Fibroblast of skin of scalp (primary cell): ENCODE data around the gene MIER1. TPM values are rescaled to one million over a fixed set of nuclear protein-coding genes. Genes with fewer than 3 reads are reported as not detected.
"Not testable (repeated sequence)": the region's sequence is repeated elsewhere in the genome, so short reads cannot be mapped to it uniquely, and the experiment has no call there.

Experiments used
- DNase-seq: peaks from one replicate; pipeline ENCODE4 v3.0.0-alpha.2; 2013
- polyA plus RNA-seq, 2 experiments: library from polyadenylated mRNA; unstranded; fragments of 120-200 nt; gene quantifications; one replicate each; pipeline ENCODE4 v1.2.1, GENCODE V29; 2013; ENCODE audit not compliant: insufficient read length in 2 of 2

The MIER1 gene
- 24.8 TPM for polyA plus RNA-seq (2013, experiment 1 of 2; ENCODE audit: insufficient read length)
- 28.3 TPM for polyA plus RNA-seq (2013, experiment 2 of 2; ENCODE audit: insufficient read length)

DNA sequence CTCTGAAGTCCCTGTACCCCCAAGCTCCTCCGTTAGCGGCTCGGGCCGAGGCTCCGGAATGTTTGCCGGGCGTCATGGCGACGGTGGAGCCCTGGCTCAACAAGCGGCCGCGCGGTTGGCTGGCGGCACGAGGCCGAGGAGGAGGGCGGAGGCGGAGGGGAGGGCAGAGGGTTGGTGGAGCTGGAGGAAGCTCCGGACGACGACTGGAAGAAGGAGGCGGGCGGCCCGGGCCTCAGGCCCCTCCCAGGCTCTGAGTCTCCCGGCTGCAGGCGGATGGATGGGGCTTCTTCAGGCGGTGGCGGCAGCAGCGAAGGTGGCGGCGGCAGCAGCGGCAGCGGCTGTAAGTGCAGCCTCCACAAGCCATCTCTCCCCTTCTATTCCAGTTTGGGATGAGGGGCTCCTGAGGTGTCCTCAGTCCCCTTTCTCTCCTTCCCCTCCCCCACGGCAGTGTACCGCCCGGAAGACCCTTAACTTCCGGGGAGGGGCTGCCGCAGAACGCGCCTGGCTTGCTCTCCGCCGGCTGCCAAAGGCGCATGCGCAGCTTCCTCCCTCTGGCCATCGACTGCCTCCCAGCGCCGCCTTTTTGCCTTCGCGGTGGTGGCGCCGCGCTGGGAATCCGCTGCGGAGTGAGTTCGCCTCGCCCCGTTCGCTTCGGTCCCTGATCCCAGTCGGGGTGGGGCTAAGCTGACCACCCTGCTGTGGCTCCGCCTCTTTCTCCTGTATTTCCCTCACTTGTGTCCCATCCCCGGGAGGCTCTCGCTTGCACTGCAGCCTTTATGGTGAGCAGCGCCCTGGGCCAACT is at the start of gene MIER1, which contains the start of gene DNAI4:
Gene MIER1 (plus strand): TSS at position 235 of the 802 bp plus-strand sequence. CDS start 39 bp downstream, at position 274.
Gene DNAI4 (minus strand): TSS at position 101 of the 802 bp plus-strand sequence. CDS start 25 bp downstream, at position 76.
- DNase-seq: peak; percentile 99

DNA sequence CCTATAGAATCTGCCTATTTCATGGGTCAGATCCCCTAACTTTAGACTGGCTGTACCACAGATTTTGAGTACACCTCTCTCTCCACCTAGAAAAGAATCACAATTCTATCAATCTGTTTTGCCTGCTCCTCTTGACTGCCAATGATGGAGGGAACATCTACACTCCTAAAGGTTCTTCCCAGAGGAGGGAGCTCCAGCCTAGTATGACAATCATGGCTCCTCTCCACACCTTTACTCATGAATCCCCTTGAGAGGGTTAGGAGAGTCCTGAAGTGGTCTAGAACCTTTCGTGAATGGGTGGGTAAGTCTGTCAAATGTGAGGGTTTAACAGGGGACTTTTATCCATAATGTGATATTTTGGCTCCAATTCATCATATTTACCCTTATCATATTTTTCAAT is 48.1 kb upstream of the MIER1 start:
- no peak for DNase-seq

DNA sequence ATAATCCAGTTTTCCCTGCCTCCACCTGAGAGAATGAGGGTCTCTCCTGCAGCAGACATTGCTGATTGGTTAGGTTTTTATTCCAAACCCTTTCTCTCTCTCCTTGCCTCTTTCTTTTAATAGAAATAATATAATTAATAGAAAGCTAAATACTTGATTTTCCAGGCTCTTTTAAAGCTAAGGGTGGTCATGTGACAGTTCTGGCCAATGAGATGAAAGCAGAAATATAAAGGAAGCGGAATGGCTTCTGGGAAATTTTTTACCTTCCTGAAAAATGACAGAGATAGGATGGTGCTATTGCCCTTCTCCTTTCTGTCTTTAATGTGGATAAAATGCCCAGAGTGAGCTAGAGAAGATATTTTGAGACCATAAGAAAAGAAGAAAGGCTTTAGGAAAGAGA is 35.8 kb upstream of the MIER1 start:
- no peak for DNase-seq

DNA sequence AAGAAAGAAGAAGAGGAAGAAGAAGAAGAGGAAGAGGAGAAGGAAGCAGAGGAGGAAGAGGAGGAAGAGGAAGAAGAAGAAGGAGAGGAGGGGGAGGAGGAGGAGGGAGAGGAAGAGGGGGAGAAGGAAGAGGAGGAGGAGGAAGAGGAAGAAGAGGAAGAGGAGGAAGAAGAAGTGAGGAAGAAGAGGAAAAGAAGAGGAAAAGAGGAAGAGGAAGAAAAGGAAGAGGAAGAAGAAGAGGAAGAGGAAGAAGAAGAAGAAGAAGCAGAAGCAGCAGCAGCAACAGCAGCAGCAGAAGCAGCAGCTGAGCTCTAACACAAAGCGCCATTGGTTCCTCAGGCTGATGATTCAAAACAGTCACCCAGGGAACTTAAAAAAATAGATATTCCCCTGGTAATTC is 34.2 kb upstream of the MIER1 start:
- peak; percentile 17 for DNase-seq

DNA sequence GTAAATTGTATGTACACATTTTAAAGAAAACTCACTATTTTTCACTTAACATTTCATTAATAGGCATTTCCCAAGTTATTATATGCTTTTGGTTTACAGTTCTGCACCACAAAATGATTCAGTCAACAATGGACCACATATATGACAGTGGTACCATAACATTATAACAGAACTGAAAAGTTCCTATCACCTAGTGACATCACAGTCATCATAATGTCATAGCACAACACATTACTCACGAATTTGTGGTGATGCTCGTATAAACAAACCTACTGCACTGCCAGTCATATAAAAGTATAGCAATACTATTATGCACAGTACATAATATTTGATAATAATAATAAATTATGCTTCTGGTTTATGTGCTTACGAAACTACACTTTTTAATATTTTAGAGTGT is 31.1 kb upstream of the MIER1 start:
- DNase-seq: no peak

DNA sequence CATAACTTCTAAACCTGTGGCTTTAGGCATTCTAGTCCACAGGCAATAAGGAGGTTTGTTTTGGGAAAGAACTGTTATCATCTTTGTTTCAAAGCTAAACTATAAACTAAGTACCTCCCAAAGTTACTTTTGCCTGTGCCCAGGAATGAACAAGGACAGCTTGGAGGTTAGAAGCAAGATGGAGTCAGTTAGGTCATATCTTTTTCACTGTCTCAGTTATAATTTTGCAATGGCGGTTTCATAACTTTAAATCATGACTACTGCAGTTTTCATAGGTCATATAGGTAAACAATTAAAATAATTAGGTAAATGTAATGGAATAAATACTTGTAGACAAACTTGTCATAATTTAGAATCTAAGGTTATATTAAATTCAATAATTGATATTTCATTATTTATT is 9.6 kb upstream of the MIER1 start:
- DNase-seq: not testable (repeated sequence)

DNA sequence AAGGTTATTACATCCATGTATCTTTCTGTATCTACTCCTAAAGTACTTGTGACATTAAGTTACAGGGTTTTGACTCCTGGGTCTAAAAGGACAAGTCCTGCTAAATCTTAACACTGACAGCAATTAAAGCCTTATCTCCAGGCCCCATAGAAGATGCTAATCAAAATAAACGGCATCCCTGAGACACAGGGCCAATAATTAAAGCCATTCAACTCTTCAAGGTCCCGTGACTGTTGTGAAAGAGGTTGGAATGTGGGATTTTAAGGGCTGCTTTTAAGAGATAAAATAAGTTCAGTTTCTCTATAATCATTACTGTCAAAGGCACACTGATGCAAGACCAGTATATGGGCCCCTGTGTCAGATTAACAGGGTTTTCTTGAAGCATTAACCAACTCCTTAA is 8.5 kb upstream of the MIER1 start:
- no peak for DNase-seq

DNA sequence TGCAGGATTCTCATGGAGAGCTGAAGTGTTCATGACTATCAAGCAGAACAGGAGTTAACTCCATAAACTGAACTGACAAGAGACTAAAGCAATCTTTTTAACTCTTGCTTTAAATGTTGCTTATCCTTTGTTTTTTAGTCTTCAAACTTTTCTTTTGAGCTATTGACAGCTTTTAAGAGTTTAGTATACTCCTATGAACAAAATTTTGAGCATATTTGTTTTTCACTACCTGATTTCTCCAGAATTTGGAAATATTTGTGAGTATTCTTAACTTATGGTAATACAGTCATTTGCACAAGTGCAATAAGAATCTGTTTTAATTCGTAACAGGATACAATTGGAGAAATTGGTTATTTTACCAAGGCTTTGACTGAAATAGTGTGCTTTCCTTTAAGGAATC is 7.3 kb upstream of the MIER1 start:
- no peak for DNase-seq

DNA sequence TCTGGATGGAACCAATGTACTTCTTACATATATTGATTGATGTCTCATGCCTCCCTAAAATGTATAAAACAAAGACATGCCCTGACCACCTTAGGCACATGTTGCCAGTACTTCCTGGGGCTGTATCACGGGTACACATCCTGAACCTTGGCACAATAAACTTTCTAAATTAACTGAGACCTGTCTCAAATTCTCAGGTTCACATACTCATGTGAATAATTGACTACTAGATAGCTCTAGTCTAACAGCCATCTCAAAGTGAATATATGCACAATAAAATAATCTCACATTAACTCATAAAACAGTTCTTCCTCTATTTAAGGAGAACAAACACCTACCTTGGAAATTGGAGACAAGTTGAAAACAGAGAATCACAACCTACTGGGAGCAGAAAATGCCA is 5.7 kb upstream of the MIER1 start:
- no peak for DNase-seq

DNA sequence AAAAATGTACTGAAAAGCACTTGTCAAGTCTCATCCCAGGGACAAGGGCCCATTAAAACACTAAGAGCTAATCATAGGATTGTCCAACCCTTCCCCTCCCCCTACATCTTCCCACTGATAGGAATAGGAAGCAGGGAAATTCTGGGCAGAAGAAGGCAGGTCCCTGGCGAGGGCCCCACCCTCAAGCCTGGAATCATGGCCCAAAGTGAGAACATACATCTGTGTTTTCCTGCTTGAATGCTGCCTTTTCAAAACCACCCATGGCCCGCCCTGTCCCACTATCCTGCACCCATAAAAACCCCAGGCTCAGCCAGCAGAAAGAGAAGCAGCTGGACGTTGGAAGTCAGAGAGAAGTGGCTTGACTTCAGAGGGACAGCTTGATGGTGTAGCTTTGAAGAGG is 5.0 kb upstream of the MIER1 start:
- no peak for DNase-seq

DNA sequence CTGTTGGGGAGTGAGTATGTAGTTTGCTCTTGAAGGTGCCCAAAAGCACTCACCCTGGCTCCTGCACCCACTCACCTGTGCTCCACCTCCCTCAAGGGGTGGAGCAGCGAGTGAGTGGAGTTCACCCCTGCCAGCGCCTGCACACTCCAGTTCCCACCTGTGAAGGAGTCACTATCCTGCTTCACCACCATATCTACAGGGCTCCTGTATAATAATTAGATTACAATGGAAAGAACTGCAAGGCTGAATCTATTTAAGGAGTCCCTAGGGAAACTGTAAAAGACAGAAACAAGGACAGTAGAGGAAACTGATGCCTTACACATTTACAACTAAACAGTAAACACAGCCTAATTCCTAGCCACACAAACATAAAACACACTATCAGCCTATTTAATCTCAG is 4.2 kb upstream of the MIER1 start:
- DNase-seq: no peak

DNA sequence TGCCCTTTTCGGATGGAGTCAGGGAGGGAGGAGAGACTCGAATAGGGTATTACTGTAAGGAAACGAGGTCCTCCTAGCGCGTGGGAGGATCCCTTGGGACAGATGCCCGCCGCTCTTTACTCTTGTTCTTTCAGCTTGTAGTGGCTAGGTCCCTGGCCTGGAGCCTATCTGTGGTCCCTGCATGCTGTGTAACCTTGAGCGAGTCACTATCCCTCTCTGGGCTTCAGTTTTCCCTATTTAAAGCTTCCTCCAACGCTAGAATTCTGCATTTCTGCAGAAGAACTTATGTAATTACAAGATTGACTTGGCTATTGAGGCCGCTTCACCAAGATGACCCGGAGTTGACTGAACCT is 744 bp downstream of the MIER1 start:
- DNase-seq: no peak

DNA sequence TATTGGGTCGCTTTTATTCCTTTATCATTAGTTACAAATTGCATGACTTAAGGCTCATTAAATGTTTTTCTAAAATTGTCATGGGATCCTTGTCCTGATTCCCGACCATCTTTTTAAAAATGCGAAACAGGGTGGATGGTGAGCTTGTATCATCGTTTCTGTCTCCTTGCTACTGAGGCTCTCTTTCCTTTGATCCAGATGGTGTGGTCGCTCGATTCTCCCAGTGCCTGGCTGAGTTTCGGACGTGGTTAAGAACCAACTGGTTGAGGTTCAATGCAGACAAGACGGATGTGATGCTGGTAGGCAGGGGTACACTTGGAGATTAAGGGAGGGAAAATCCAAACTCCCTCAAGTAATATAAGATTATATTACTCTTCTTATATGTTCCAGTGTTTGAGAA is 1.2 kb downstream of the MIER1 start:
- no peak for DNase-seq

DNA sequence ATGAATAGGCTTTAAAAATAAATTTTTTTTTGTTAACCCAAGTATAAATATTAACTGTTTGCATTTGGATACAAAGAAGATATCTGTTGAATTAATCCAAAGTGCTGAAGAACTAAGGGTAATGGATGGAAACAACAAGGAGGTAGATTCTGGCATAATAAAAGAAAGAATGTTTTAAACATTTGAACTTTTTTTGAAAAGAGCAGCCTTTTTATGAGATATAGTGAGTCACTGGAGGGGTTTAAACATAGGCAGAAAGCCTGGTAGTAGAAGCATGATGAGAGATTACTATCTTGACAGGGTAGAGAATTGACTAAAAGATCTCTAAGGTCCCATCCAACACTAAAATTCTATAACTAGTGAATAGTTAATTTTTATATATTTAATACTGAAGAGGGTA is 2.7 kb downstream of the MIER1 start:
- DNase-seq: no peak

DNA sequence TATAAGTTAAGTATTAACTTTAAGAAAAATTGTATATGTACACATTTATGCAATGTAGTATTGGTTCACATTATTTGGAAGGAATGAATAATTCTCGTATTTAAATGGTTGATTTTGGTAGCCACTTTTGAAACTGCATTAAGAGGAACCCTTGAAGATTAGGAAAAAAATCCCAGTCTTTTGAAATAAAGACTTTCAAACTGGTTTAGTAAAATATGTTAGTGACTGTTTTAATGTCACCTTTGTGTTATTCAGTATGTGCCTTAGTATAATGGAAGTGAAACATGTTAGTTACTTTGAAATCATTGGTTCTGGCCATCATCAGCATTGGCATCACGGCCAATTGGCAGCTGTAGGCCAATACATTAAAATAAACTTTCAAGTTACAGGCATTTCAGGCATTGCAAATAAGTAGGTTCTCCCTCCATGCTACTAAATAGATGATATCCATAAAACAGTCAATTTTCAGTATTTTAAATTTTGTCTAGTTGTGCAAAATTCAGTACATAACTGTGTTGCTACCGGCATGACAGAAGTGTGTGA is 4.4 kb downstream of the MIER1 start:
- DNase-seq: no peak

DNA sequence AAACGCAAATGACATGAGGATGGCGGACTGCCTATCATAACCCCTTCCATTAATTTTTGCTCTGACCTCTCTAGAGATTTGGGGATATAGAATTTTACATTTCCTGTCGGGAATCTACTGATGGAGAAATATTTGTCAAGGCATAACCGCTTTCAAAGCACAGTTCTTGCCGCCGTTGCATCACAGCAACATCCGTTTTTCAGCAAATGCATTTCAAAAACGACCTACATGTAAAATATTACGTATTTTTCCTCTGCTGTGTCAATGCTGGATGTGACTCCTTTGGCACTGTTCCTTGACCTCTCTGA is 4.9 kb downstream of the MIER1 start:
- no peak for DNase-seq

DNA sequence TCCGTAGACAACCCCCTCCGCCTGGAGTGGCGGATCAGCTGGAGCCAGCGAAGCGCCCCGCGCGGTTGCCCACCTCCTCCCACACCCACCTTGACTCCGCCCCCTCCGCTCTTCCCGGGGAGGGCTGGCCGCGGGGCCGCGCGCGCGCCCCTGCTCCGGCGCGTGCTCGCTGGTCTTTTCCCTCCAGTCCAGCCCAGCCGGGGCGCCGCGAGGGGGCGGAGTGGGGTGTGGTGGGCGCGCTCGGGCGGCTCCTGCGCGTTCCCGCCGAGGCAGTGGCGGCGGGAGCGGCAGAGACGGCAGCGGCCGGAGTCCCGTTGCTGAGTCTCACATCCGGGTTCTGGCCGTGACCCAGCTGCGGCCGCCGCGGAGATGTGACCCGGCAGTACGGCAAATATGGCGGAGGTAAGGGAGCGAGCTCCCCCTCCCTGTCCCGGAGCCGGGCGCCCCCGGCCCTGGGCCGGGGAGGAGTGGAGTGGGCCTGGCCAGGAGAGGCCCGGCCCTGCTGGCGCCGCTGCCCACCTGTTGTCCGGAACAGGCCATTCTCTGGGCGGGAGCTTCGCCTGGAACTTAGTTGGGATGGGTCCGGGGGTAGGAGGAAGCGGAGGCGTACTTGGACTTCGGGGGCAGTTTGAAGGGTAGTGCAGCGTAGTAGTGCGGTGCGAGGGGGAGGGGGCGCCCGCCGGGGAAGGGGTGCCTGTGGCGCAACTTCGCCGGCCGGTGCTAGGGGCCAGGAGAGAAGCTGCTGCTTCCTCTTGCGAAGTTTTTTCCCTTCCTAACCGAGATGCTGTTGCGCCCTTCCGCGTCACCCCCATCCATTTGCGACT is 5.4 kb downstream of the MIER1 start:
- peak; percentile 97 for DNase-seq

DNA sequence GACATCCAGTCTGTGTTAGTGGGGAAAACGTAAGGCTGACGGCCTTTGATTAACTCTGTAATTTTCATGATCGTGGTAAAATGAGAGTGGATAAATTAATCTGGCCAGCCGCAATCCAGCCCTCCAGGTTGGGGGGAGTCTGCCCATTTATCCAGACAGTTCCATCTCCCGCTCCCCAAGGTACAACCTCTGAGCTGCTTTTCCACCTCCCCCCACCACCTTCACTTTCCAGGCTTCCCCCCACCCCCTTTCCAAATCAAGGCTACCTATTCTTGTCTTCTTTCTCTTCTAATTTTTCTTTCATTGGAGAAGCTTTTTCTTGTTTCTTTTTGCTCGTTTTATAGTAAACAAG is 6.0 kb downstream of the MIER1 start:
- no peak for DNase-seq

DNA sequence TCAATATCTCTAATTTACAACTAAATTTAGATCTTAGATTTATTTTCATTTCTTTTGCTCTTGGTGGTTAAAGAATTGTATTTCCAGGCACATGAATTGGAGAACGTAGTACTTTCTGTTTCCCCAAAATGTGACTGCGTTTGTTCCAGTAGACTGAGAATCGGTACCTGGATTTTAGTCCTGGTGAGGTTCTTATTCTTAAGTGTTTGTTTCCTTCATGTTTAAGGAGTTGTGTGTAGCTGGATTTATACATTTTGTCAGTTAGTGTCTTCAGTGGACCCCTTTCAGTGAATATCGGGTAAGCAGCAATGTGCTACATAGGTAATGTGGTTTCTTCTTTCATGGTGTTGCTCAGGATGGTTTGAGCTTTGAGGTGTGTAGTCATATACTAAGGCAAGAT is 6.8 kb downstream of the MIER1 start:
- DNase-seq: no peak

DNA sequence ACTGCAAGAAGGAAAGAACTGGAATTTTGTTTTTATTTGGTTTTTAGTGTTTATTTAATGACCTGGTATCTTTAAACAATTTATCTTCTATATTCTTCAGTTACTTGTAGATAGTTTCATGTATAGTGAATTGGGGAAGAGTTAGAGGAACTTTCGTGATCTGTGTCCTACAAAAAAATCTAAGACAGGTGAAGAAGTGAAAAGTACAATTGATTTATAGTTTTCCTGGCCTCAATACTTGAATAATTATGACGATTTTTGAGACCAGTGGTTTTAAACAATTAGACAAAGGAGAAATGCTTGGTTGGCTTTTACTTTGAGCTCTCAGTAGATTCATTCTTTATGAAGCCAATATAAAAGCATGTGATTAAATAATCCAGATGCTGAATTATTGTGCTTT is 7.5 kb downstream of the MIER1 start:
- DNase-seq: no peak

DNA sequence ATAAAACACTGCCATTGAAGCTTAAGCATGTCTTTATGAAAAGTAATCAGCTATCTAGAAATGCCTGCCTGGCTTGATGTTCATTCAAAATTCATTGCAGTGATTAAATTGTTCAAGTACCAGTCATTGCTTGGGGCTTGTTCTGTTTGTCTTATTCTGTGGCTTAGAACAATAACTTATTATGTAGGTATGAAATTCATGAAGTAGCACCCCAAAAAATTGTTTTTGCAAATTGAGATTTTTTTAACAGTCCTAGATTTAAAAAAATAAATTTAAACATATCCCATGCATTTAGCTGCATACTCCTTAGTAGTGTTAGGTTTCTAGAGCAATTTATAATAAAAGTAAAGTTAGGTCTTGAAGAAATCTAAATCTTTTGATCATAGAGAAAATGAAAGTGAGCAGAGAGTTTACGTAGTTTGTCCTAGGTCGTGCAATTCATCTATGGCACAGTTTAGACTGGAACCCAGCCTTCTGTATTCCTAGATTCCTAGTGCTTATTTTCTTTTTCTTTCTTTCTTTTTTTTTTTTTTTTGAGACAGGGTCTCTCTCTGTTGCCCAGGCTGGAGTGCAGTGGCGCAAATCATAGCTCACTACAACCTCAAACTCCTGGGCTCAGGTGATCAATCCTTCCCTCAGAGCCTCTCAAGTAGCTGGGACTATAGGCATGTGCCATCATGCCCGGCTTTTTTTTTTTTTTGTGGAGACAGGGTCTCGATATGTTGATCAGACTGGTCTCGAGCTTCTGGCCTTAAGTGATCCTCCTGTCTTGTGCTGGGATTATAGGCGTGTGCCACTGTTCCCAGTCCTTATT is 9.3 kb downstream of the MIER1 start:
- DNase-seq: no peak

DNA sequence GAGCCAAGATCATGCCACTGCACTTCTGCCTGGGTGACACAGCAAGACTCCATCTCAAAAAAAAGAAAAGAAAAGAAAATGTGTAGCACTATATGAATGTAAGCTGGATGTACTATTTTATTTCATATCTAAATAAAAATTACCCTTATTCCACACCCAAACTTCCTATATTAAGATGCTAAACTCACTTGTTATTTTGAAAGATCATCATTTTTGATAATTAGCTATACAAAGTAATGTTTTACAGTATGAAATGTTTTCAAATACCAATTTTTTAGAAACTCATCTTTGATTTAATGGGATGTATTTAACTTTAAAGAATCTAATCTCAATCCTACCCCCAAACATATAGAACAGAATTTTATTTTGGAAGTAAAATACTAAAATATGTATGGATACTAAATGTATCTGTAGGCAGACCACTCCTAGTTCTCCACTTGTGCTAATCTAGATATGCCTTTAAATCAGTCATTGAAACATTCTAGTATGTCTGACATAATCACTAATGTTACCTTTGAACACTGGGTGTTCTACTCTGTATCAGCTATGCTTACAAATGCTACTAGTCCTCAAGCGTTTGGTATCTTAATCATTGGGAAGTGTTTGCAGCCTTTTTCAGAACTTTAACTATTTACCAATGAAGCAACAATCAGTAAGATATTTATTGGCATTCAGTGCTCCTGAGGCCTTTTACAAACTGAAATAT is 12.9 kb downstream of the MIER1 start:
- no peak for DNase-seq
